Natural killer cell (primary cell): ENCODE results near the gene MMAB. TPM values are rescaled to one million over a fixed set of nuclear protein-coding genes. Genes with fewer than 3 reads are reported as not detected.

ENCODE experiments used
- ATAC-seq, 3 donors: fragments of 150-1000 bp in 2 of 3; fragments of 200-7000 bp in 1 of 3; cut with Tn5 transposase; 1 replicate in 1 of 3; 2 replicates in 2 of 3; pipeline ENCODE4 v1.10.0; 2021; ENCODE audit warnings: mild to moderate bottlenecking in 2 of 3, moderate library complexity in 2 of 3
- DNase-seq, 2 donors: peaks; one replicate each; pipeline versions ENCODE4 v3.0.0 to v3.0.0-alpha.2; 2013 to 2021; ENCODE audit warnings: mixed read lengths in 1 of 2
- H3K27ac ChIP-seq: one replicate; pipeline ENCODE4 v1.5.1; 2013; ENCODE audit warnings: mild to moderate bottlenecking, low read length
- H3K27me3 ChIP-seq: one replicate; pipeline ENCODE4 v1.6.1; 2013; ENCODE audit warnings: low read length; ENCODE audit not compliant: control insufficient read depth, insufficient read depth
- H3K36me3 ChIP-seq: one replicate; pipeline ENCODE4 v1.6.1; 2013; ENCODE audit warnings: low read length; ENCODE audit not compliant: control insufficient read depth, insufficient read depth
- H3K4me1 ChIP-seq: one replicate; pipeline ENCODE4 v1.6.1; 2013; ENCODE audit warnings: low read length; ENCODE audit not compliant: control insufficient read depth, insufficient read depth
- H3K4me3 ChIP-seq: one replicate; pipeline ENCODE4 v1.5.1; 2013; ENCODE audit warnings: low read length
- H3K9me3 ChIP-seq: one replicate; pipeline ENCODE4 v1.6.1; 2013; ENCODE audit warnings: low read length; ENCODE audit not compliant: control insufficient read depth, insufficient read depth
- H3K27ac Mint-ChIP-seq, 2 donors: one replicate each; pipeline ENCODE4 v1.8.0; 2022; ENCODE audit warnings: mild to moderate bottlenecking in 2 of 2, mixed read lengths in 2 of 2, moderate library complexity in 1 of 2
- H3K27me3 Mint-ChIP-seq, 2 donors: one replicate each; pipeline ENCODE4 v1.8.0; 2022; ENCODE audit warnings: low read depth in 2 of 2, mixed read lengths in 2 of 2
- H3K36me3 Mint-ChIP-seq: one replicate; pipeline ENCODE4 v1.8.0; 2022; ENCODE audit warnings: mixed read lengths
- H3K4me1 Mint-ChIP-seq, 2 donors: one replicate each; pipeline ENCODE4 v1.8.0; 2022; ENCODE audit warnings: mixed read lengths in 2 of 2
- H3K4me3 Mint-ChIP-seq: one replicate; pipeline ENCODE4 v1.8.0; 2022; ENCODE audit warnings: mild to moderate bottlenecking, moderate library complexity, mixed read lengths
- H3K9me3 Mint-ChIP-seq, 2 donors: one replicate each; pipeline ENCODE4 v1.8.0; 2022; ENCODE audit warnings: mixed read lengths in 2 of 2
- WGBS: methylation state at CpG from one replicate; pipeline ENCODE4 v1.1.7; 2013; ENCODE audit warnings: missing lambda C conversion rate; ENCODE audit not compliant: insufficient coverage; 5-methylcytosine and 5-hydroxymethylcytosine counted together
- intact Hi-C: fragments of 100-400 bp; cut with micrococcal nuclease; formaldehyde crosslinking; loops from one replicate; pipeline ENCODE4 v1.14.2; 2022
- total RNA-seq, 4 donors: library from RNA; stranded (reverse); fragments of 120-200 nt in 1 of 4; gene quantifications; one replicate each; pipeline versions ENCODE4 v1.2.3 to v1.2.4, GENCODE V29; 2013 to 2022
- TF ChIP-seq, protein P1 (sequence below): fragments of 200-600 bp; IDR thresholded peaks from one replicate; pipeline ENCODE4 v1.8.0; 2022; ENCODE audit warnings: antibody characterized with exemption

Gene MMAB
- total RNA-seq, 3 donors from 2014 or later (not counting 1 experiment from before 2014, with no cell fraction given): 17.1 to 18.3 (median 17.6) TPM

- WGBS: 88% methylated on average over 10 of the region's 10 CpGs
Measured at GRCh38 chr12:109591041-109591440, 17.7 kb upstream of the MMAB start.

DNA sequence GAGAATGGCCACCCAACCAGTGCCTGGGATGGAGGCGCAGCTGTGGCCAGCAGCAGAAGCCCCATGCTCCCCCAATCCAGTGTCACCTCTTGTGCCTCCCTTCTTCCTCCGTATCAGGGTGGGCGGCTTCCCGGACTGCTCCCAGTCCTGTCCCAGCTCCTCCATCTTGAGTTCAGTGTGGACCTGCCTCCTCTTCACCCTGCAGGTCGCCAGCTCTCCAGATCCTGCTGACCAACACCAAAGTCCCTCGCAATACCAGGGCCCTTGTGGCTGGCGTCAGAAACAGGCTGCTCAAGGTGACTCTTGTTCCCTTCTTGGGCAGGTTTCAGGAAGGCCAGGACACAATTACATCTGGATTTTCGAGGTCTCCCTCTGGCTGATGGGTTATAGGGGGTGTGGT, 17.3 kb upstream of the MMAB start:
- Histone ChIP-seq H3K27ac (no peak overlapping the region), H3K4me3 (no peak overlapping the region), H3K9me3 (no peaks in the 10 kb centered on the region), H3K4me1 (peaks cover 11% of the 10 kb centered on the region), H3K27me3 (no peaks in the 10 kb centered on the region), H3K36me3 (peaks cover 17% of the 10 kb centered on the region)
- H3K9me3 Mint-ChIP-seq: no peaks in the 10 kb centered on the region
- no peak overlapping the region for H3K27ac Mint-ChIP-seq
- no peaks in the 10 kb centered on the region for H3K36me3 Mint-ChIP-seq
- ATAC-seq (no peak), DNase-seq (no peak)
- TF ChIP-seq, protein P1, sequence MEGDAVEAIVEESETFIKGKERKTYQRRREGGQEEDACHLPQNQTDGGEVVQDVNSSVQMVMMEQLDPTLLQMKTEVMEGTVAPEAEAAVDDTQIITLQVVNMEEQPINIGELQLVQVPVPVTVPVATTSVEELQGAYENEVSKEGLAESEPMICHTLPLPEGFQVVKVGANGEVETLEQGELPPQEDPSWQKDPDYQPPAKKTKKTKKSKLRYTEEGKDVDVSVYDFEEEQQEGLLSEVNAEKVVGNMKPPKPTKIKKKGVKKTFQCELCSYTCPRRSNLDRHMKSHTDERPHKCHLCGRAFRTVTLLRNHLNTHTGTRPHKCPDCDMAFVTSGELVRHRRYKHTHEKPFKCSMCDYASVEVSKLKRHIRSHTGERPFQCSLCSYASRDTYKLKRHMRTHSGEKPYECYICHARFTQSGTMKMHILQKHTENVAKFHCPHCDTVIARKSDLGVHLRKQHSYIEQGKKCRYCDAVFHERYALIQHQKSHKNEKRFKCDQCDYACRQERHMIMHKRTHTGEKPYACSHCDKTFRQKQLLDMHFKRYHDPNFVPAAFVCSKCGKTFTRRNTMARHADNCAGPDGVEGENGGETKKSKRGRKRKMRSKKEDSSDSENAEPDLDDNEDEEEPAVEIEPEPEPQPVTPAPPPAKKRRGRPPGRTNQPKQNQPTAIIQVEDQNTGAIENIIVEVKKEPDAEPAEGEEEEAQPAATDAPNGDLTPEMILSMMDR: no peak
- 94% methylated on average over 8 of the region's 8 CpGs for WGBS
- H3K4me1 Mint-ChIP-seq: peaks cover 0 to 3% of the 10 kb centered on the region in 2 donors
- intact Hi-C loops: no loop called here
- no peak overlapping the region for H3K4me3 Mint-ChIP-seq
- H3K27me3 Mint-ChIP-seq: no peaks in the 10 kb centered on the region

More at GRCh38 chr12:109591041-109591440, 17.7 kb upstream of the MMAB start:
- no peak overlapping the region for H3K4me3 Mint-ChIP-seq
- Histone ChIP-seq H3K4me3 (no peak overlapping the region), H3K36me3 (peaks cover 17% of the 10 kb centered on the region), H3K27ac (no peak overlapping the region), H3K4me1 (peaks cover 14% of the 10 kb centered on the region), H3K9me3 (no peaks in the 10 kb centered on the region), H3K27me3 (no peaks in the 10 kb centered on the region)
- ATAC-seq (no peak), DNase-seq (no peak)
- intact Hi-C loops: no loop called here
- no peak overlapping the region for H3K27ac Mint-ChIP-seq
- no peaks in the 10 kb centered on the region for H3K27me3 Mint-ChIP-seq
- peaks cover 0 to 7% of the 10 kb centered on the region in 2 donors for H3K4me1 Mint-ChIP-seq
- no peaks in the 10 kb centered on the region for H3K9me3 Mint-ChIP-seq
- TF ChIP-seq, protein P1: no peak
- no peaks in the 10 kb centered on the region for H3K36me3 Mint-ChIP-seq

DNA sequence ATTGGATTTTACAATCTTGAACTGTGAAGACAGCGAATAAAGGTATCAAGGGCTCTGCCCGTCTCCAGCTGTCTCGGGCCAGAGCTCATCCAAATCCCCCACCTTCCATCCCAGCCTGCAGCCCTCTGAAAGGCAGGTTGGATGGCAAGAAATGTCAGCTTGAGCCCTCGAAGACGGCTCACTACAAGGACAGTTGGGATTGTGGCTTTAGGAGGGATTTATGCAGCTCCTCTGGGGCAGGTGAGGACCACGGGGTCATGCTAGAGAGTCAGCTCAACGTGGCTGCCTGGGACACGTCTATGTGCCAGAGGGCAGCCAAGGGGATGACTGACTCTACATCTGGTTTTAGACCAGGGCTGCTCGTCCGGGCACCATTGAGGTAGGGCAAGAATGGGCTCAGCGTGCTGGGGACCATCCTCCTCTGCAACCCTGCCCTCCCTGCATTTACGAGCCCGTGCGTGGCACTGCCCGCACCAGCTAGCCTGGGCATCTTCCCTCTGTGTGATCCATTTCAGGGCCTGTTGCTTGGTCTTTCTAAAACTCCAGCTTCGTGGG, 16.5 kb upstream of the MMAB start:
- H3K36me3 Mint-ChIP-seq: no peaks in the 10 kb centered on the region
- no peaks in the 10 kb centered on the region for H3K9me3 Mint-ChIP-seq
- H3K9me3 ChIP-seq: no peaks in the 10 kb centered on the region
- intact Hi-C loops: no loop called here
- H3K4me1 Mint-ChIP-seq: no peaks in the 10 kb centered on the region
- H3K36me3 ChIP-seq: peaks cover 17% of the 10 kb centered on the region
- TF ChIP-seq, protein P1: no peak
- H3K4me1 ChIP-seq: peaks cover 3% of the 10 kb centered on the region
- no peak overlapping the region for H3K4me3 Mint-ChIP-seq
- DNase-seq (no peak), ATAC-seq (no peak)
- H3K27ac ChIP-seq: no peak overlapping the region
- 97% methylated on average over 16 of the region's 16 CpGs for WGBS
- no peaks in the 10 kb centered on the region for H3K27me3 Mint-ChIP-seq
- no peaks in the 10 kb centered on the region for H3K27me3 ChIP-seq
- H3K27ac Mint-ChIP-seq: no peak overlapping the region
- H3K4me3 ChIP-seq: no peak overlapping the region

GRCh38 chr12:109589240-109589590, 15.9 kb upstream of the MMAB start:
- WGBS: 89% methylated on average over 6 of the region's 7 CpGs
- Mint-ChIP-seq H3K27me3 (no peaks in the 10 kb centered on the region), H3K4me1 (no peaks in the 10 kb centered on the region), H3K4me3 (no peak overlapping the region), H3K36me3 (no peaks in the 10 kb centered on the region), H3K27ac (no peak overlapping the region), H3K9me3 (no peaks in the 10 kb centered on the region)
- Histone ChIP-seq H3K4me3 (no peak overlapping the region), H3K27me3 (no peaks in the 10 kb centered on the region), H3K9me3 (no peaks in the 10 kb centered on the region), H3K27ac (no peak overlapping the region), H3K36me3 (peaks cover 17% of the 10 kb centered on the region), H3K4me1 (no peaks in the 10 kb centered on the region)
- no peak for ATAC-seq
- TF ChIP-seq, protein P1: no peak
- intact Hi-C loops: no loop called here
- no peak for DNase-seq
